ENCODE measurements around the gene ZNF679. TPM values are rescaled to one million over a fixed set of nuclear protein-coding genes. Genes with fewer than 3 reads are reported as not detected.
"Not testable (repeated sequence)": the region's sequence is repeated elsewhere in the genome, so short reads cannot be mapped to it uniquely, and the experiment has no call there.

ZNF679 gene
- polyA plus RNA-seq, 1 donor from 2014 or later: not detected

- H3K9me2 ChIP-seq (ENCODE audit: insufficient read depth, low read length); H3K4me2 ChIP-seq (ENCODE audit: low read length); H3K36me3 ChIP-seq (ENCODE audit: insufficient read depth, low read length); H3K79me2 ChIP-seq (replicated peaks; ENCODE audit: insufficient read depth, low read length); H3K9ac ChIP-seq (ENCODE audit: low read length); H3F3A ChIP-seq (ENCODE audit: insufficient read depth, low read length, poor library complexity, severe bottlenecking); H3K4me3 ChIP-seq (ENCODE audit: low read length); H2AFZ ChIP-seq (ENCODE audit: low read depth, low read length); H3K9me3 ChIP-seq (ENCODE audit: low read length); H3K27ac ChIP-seq (ENCODE audit: low read length); H3K27me3 ChIP-seq (ENCODE audit: insufficient read depth, low read depth, low read length); H4K20me1 ChIP-seq (ENCODE audit: insufficient read depth): not testable (repeated sequence)
Observed at GRCh38 chr7:64316031-64316742, 87.9 kb downstream of the ZNF679 start.

Other genes with a start within 250 kb of the ZNF679 start
- gene ZNF722, start 229.6 kb upstream of the ZNF679 start, polyA plus RNA-seq: not detected in 2 replicates
- not detected in 2 replicates for gene ZNF727, start 183.0 kb upstream of the ZNF679 start, polyA plus RNA-seq
- not detected in 2 replicates for gene ZNF735, start 21.3 kb upstream of the ZNF679 start, polyA plus RNA-seq
- gene ZNF736, start 85.5 kb downstream of the ZNF679 start, polyA plus RNA-seq: 0.04 and 1.7 TPM in 2 replicates